Endothelial cell (in vitro differentiated cells): ENCODE data around the gene SLC66A3. TPM values are rescaled to one million over a fixed set of nuclear protein-coding genes. Genes with fewer than 3 reads are reported as not detected.

Experiments
- DNase-seq: peaks from one replicate; pipeline ENCODE4 v3.0.0; 2021; ENCODE audit warnings: low spot score
- H3K27ac Mint-ChIP-seq: one replicate; pipeline ENCODE4 v1.8.0; 2021; ENCODE audit warnings: mixed read lengths, inconsistent platforms; ENCODE audit not compliant: unreplicated experiment
- H3K27me3 Mint-ChIP-seq: one replicate; pipeline ENCODE4 v1.8.0; 2021; ENCODE audit warnings: mild to moderate bottlenecking, moderate library complexity, mixed read lengths, inconsistent platforms; ENCODE audit not compliant: unreplicated experiment
- H3K36me3 Mint-ChIP-seq: one replicate; pipeline ENCODE4 v1.8.0; 2021; ENCODE audit warnings: mild to moderate bottlenecking, low read depth, mixed read lengths, inconsistent platforms; ENCODE audit not compliant: unreplicated experiment
- H3K4me1 Mint-ChIP-seq: one replicate; pipeline ENCODE4 v1.8.0; 2021; ENCODE audit warnings: mild to moderate bottlenecking, mixed read lengths, inconsistent platforms; ENCODE audit not compliant: unreplicated experiment
- H3K4me3 Mint-ChIP-seq: one replicate; pipeline ENCODE4 v1.8.0; 2021; ENCODE audit warnings: mild to moderate bottlenecking, mixed read lengths, inconsistent platforms; ENCODE audit not compliant: unreplicated experiment
- H3K9me3 Mint-ChIP-seq: one replicate; pipeline ENCODE4 v1.8.0; 2021; ENCODE audit warnings: mixed read lengths, inconsistent platforms; ENCODE audit not compliant: unreplicated experiment
- CTCF ChIP-seq: fragments of 200-600 bp; sonication (generic); IDR thresholded peaks from one replicate; pipeline ENCODE4 v1.5.0; 2021; ENCODE audit warnings: antibody characterized with exemption; ENCODE audit not compliant: unreplicated experiment
- total RNA-seq: library from RNA; stranded (reverse); fragmentation: NEBNext Ultra II Directional; extraction: Animal tissue kit (Norgen Biotek cat#: 25700); gene quantifications from one replicate; pipeline ENCODE4 v1.2.1, GENCODE V29; 2021; ENCODE audit not compliant: unreplicated experiment

The SLC66A3 gene
- total RNA-seq, 1 donor from 2014 or later: 12.1 TPM

GRCh38 chr2:11133936-11134320 is 21.3 kb upstream of the SLC66A3 start:
- no peaks in the 10 kb centered on the region for H3K4me1 Mint-ChIP-seq
- H3K9me3 Mint-ChIP-seq: no peaks in the 10 kb centered on the region
- no peak overlapping the region for H3K4me3 Mint-ChIP-seq
- peaks cover 9% of the 10 kb centered on the region for H3K27me3 Mint-ChIP-seq
- no peak overlapping the region for H3K27ac Mint-ChIP-seq
- no peak for TF ChIP-seq CTCF
- H3K36me3 Mint-ChIP-seq: no peaks in the 10 kb centered on the region
- no peak for DNase-seq

- Mint-ChIP-seq H3K9me3 (no peaks in the 10 kb centered on the region), H3K27me3 (peaks cover 9% of the 10 kb centered on the region), H3K27ac (no peak overlapping the region), H3K4me3 (no peak overlapping the region), H3K36me3 (no peaks in the 10 kb centered on the region), H3K4me1 (no peaks in the 10 kb centered on the region)
- DNase-seq: no peak
- no peak for TF ChIP-seq CTCF
Observed at GRCh38 chr2:11134349-11134748, 20.9 kb upstream of the SLC66A3 start.

GRCh38 chr2:11140492-11140891 is 14.8 kb upstream of the SLC66A3 start:
- no peak overlapping the region for H3K4me3 Mint-ChIP-seq
- no peaks in the 10 kb centered on the region for H3K36me3 Mint-ChIP-seq
- H3K4me1 Mint-ChIP-seq: peaks cover 2% of the 10 kb centered on the region
- DNase-seq: no peak
- H3K9me3 Mint-ChIP-seq: no peaks in the 10 kb centered on the region
- H3K27me3 Mint-ChIP-seq: peaks cover 4% of the 10 kb centered on the region
- TF ChIP-seq CTCF: no peak
- no peak overlapping the region for H3K27ac Mint-ChIP-seq

- no peak for TF ChIP-seq CTCF
- Mint-ChIP-seq H3K27me3 (peaks cover 4% of the 10 kb centered on the region), H3K27ac (no peak overlapping the region), H3K9me3 (no peaks in the 10 kb centered on the region), H3K4me1 (peaks cover 2% of the 10 kb centered on the region), H3K36me3 (no peaks in the 10 kb centered on the region), H3K4me3 (no peak overlapping the region)
- no peak for DNase-seq
Observed at GRCh38 chr2:11141319-11141718, 13.9 kb upstream of the SLC66A3 start.

- no peak for TF ChIP-seq CTCF
- peaks cover 2% of the 10 kb centered on the region for H3K4me1 Mint-ChIP-seq
- peaks cover 5% of the 10 kb centered on the region for H3K27me3 Mint-ChIP-seq
- no peak for DNase-seq
- H3K9me3 Mint-ChIP-seq: no peaks in the 10 kb centered on the region
- no peak overlapping the region for H3K4me3 Mint-ChIP-seq
- no peaks in the 10 kb centered on the region for H3K36me3 Mint-ChIP-seq
- H3K27ac Mint-ChIP-seq: no peak overlapping the region
Observed at GRCh38 chr2:11142330-11142729, 12.9 kb upstream of the SLC66A3 start.
